GM19035 (cell line): Measurements from ENCODE around the gene SORCS1.

ENCODE experiments used
- ATAC-seq: cut with Tn5 transposase; IDR thresholded peaks from one replicate; pipeline ENCODE4 v1.9.1; 2021; ENCODE audit not compliant: unreplicated experiment

SORCS1 gene

GRCh38 chr10:107163881-107164861, at the start of gene SORCS1:
Gene SORCS1, minus strand, starts transcription at chr10:107164706.
- ATAC-seq, result no peak

- ATAC-seq, result no peak
These were observed 49.8 kb upstream of the SORCS1 start for GRCh38 chr10:107214261-107214660.

GRCh38 chr10:107213861-107214260, 49.4 kb upstream of the SORCS1 start:
- ATAC-seq, result no peak

GRCh38 chr10:107206833-107207232, 42.3 kb upstream of the SORCS1 start:
- ATAC-seq, result no peak

GRCh38 chr10:107169516-107169915, 5.0 kb upstream of the SORCS1 start:
- ATAC-seq, result no peak

GRCh38 chr10:107168738-107169137, 4.2 kb upstream of the SORCS1 start:
- ATAC-seq, result no peak

- no peak for ATAC-seq
These were observed 1.9 kb upstream of the SORCS1 start for GRCh38 chr10:107166403-107166802.

GRCh38 chr10:107164992-107165391, 486 bp upstream of the SORCS1 start:
- no peak for ATAC-seq

- no peak for ATAC-seq
These were observed 1.2 kb downstream of the SORCS1 start for GRCh38 chr10:107163076-107163855.

- no peak for ATAC-seq
These were observed 3.6 kb downstream of the SORCS1 start for GRCh38 chr10:107160866-107161265.

- no peak for ATAC-seq
These were observed 4.6 kb downstream of the SORCS1 start for GRCh38 chr10:107159871-107160270.

- ATAC-seq, result no peak
These were observed 7.4 kb downstream of the SORCS1 start for GRCh38 chr10:107157071-107157470.

GRCh38 chr10:107152087-107152486, 12.4 kb downstream of the SORCS1 start:
- ATAC-seq, result no peak

- no peak for ATAC-seq
These were observed 15.6 kb downstream of the SORCS1 start for GRCh38 chr10:107148906-107149305.

GRCh38 chr10:107144490-107144889, 20.0 kb downstream of the SORCS1 start:
- no peak for ATAC-seq

- no peak for ATAC-seq
These were observed 22.9 kb downstream of the SORCS1 start for GRCh38 chr10:107141524-107142061.

GRCh38 chr10:107139237-107139636, 25.3 kb downstream of the SORCS1 start:
- no peak for ATAC-seq

- ATAC-seq, result no peak
These were observed 30.9 kb downstream of the SORCS1 start for GRCh38 chr10:107133656-107134055.

GRCh38 chr10:107129000-107129399, 35.5 kb downstream of the SORCS1 start:
- no peak for ATAC-seq

- no peak for ATAC-seq
These were observed 37.9 kb downstream of the SORCS1 start for GRCh38 chr10:107126512-107127065.

GRCh38 chr10:107122703-107123102, 41.8 kb downstream of the SORCS1 start:
- no peak for ATAC-seq
